Left renal cortex interstitium (tissue), 4 donors: ENCODE data around the gene ENPP1. TPM values are rescaled to one million over a fixed set of nuclear protein-coding genes. Genes with fewer than 3 reads are reported as not detected.
"Not testable (repeated sequence)": the region's sequence is repeated elsewhere in the genome, so short reads cannot be mapped to it uniquely, and the experiment has no call there.

Source experiments
- DNase-seq, 4 donors: peaks; one replicate each; pipeline ENCODE4 v3.0.0-alpha.2; 2013; ENCODE audit warnings: low read depth in 4 of 4, low spot score in 2 of 4, missing footprints in 1 of 4
- polyA plus RNA-seq, 4 donors: library from polyadenylated mRNA; unstranded; fragments of 120-200 nt; gene quantifications; one replicate each; pipeline ENCODE4 v1.2.1, GENCODE V29; 2013; ENCODE audit not compliant: insufficient read length in 4 of 4

The ENPP1 gene
- polyA plus RNA-seq, 4 donors = 18.3 to 27.7 (median 20.3) TPM

- no peak for DNase-seq
Measured at GRCh38 chr6:131861381-131861780, 53.6 kb downstream of the ENPP1 start.

- DNase-seq = no peak
Measured at GRCh38 chr6:131862476-131862875, 54.7 kb downstream of the ENPP1 start.

DNA sequence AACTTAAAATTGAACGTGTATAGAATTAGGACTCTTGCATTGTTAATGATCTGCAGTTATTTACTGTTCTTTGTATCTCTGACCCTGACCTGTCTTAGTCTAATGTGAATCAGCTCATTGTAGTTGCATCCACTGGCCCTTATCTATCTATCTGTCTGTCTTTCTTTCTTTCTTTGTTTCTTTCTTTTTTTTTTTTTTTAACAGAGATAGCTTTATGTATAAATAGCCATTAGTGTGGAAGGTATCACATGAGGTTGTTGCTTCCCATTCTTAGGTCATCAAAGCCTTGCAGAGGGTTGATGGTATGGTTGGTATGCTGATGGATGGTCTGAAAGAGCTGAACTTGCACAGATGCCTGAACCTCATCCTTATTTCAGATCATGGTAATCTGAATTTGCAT is 59.9 kb downstream of the ENPP1 start:
- DNase-seq = no peak

GRCh38 chr6:131868836-131869235 is 61.0 kb downstream of the ENPP1 start:
- no peak for DNase-seq

DNA sequence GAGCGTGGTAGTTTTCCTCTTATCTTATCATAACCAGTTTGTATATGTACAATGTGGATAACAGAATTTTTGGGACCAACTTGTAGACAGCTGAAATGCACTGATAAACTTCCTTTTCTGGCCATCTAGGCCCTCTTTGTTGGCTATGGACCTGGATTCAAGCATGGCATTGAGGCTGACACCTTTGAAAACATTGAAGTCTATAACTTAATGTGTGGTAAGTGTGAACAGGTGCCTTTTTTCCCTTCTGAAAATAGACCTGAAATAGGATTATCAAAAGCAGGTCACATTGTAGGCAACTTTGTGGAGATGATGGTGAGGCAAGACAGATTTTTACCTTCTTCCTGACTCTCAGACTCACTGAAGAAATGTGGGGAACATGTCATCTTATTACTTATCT is 67.8 kb downstream of the ENPP1 start:
- DNase-seq = no peak

DNA sequence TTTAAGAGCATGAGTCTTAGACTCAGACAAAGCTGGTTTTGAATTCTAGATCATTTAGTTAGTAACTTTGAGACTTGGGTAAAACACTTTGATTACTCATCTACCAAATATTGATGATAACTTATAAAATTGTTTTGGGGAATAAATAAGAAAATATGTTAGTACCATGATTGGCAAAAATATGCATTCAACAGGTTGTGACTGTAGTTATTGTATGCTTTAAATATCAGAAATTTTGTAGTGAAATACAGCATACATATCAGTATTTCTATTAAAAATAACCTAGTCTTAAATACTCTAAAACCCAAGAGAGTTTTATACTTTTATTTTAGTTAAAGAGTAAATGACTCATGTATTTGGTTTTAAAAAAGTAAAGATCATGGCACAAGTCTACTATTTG is 68.7 kb downstream of the ENPP1 start:
- DNase-seq = no peak

GRCh38 chr6:131877999-131878789 is 70.4 kb downstream of the ENPP1 start:
- DNase-seq = no peak

DNA sequence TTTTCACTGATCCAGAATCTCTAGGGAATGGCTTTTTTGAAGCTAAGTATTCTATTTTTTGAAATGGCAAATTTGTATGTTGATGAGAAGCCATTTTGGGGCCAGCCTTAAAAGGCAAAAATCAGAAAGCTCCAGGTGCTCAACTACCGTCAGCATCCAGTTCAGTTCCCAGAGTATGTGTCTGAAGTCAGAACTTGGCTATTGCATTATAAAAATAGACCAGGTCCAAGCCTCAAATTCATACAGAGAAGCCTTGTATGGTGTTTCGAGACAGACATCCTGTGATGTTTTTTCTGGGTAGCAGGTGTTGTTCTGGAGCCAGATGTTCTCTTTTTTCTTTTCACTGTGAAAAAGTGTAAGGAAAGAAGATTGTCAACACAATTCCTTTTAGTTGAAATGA is 75.2 kb downstream of the ENPP1 start:
- DNase-seq = no peak

- DNase-seq = no peak
Measured at GRCh38 chr6:131885237-131885636, 77.4 kb downstream of the ENPP1 start.

GRCh38 chr6:131886517-131886916 is 78.7 kb downstream of the ENPP1 start:
- no peak for DNase-seq

DNA sequence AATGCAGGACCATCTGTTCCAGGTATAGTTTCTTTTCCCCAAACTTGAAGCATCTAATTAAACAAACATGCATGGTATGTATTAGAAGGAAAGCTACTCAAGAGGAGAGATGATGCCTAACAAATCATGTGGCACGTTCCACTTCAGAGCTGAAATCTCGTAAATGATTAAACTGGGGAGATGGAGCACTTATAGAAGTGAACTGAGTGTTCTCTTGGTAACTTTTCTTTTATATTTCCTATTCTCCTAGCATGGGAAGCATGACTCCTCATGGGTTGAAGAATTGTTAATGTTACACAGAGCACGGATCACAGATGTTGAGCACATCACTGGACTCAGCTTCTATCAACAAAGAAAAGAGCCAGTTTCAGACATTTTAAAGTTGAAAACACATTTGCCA is 82.3 kb downstream of the ENPP1 start:
- DNase-seq = peak in 1 of 4 donors; percentile 28

DNA sequence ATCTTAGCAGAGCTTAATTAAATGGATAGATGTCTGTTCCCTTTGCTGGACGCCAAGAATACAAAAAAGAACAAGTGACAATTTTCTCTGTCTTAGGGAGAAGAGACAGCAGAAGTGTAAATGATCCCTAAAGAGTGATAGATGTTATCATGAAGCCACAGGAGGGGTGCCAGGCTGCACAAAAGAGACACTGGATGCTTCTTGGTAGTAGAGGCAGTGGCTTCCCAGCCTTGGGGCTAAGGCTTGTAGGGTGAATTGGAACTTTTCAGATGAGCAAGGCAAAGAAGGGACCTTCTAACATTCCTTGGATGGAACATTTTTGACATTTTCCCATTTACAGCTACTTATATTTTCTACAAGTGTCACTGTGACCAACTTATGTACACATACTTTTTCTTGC is 85.4 kb downstream of the ENPP1 start:
- no peak for DNase-seq

DNA sequence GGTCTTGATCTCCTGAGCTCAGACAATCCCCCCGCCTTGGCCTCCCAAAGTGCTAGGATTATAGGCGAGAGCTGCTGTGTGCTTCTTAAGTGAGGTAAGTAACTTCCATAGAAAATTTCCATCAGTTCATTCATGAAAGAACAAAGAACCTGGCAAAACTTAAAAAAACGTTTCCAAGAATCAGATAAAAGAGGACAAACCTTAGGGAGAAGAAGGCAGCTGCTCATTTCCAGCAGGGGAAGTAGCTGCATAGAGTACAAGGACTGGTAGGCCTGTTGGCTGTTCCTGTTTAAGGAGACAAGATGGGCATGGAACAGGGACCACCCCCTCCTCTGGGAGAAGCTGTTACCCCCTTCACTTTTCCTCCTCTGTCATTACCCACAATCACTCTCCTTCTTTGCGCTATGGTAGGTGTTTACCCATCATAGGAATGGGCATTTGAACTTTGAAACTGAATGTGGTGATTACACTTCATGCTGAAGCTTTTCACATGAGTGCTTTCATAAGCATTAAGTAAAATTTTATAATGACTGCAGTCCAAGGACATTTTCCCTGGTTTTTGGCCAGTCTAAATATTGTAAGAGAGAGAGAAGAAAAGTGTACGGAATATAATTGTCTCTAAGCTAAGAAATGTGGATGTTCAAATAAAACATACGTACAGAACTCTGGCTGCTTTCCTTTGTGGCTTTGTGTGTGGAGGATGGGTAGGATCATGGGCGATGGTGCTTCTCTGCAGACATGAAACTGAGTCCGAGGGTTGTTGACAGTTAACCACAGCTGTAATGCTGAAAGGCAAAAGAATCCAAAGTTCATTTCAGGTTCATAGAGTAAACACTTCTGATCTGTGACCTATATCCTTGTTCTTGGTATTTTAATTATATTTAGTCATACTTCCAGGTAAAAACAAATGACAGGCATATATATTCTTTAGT is 86.9 kb downstream of the ENPP1 start:
- peak in 1 of 4 donors; percentile 15 for DNase-seq

GRCh38 chr6:131897050-131897435 is 89.2 kb downstream of the ENPP1 start:
- no peak for DNase-seq

DNA sequence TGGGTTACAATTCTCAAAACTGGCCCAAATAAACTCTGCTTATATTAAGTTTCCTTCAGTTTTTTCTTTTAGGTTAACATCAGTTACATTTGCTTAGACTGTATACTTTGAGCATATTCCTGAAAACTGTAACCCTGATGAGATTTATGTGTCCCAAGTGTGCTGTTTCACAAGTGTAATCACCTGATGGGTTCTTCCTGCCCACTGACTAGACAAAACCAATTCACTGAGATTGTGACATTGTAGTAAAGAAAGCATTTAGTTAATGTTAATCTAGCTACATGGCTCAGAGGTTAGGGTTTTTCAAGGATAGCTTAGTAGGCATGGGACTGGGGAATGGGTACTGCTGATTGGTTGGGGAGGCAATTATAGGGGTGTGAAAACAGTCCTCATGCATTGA is 89.8 kb downstream of the ENPP1 start:
- no peak for DNase-seq

DNA sequence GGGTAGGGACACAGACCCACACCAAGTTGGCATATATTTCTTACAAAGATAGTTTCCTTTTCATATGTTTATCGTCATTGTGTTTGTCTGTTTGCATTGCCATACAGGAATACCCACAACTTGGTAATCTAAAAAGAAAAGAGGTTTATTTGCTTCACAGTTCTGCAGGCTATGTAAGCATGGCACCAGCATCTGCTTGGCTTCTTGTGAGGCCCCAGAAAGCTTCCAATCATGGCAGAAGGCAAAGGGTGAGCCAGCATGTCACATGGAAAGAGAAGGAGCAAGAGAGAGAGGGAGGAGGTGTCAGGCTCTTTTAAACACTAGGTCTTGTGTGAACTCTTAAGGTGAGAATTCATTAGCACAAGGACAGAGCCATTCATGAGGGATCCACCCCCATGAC is 90.9 kb downstream of the ENPP1 start:
- DNase-seq = no peak

DNA sequence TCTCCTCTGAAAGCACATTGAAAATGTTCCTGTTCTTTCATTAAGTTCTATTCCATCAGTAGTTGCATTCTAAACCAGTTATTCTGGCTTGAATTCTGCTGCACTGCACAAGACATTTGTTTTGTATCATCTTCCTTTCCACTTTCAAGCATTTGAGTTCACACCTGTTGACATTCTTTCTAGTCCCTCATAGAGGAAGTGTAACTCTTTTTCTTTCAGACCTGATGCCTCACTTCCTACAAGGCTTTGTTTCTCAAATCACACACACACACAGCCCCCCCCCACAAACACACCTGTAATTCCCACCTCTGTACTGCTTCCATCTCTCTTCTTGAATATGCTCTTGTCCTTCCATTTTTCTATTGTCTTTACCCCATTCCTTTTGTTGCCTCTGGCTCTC is 92.4 kb downstream of the ENPP1 start:
- no peak for DNase-seq

DNA sequence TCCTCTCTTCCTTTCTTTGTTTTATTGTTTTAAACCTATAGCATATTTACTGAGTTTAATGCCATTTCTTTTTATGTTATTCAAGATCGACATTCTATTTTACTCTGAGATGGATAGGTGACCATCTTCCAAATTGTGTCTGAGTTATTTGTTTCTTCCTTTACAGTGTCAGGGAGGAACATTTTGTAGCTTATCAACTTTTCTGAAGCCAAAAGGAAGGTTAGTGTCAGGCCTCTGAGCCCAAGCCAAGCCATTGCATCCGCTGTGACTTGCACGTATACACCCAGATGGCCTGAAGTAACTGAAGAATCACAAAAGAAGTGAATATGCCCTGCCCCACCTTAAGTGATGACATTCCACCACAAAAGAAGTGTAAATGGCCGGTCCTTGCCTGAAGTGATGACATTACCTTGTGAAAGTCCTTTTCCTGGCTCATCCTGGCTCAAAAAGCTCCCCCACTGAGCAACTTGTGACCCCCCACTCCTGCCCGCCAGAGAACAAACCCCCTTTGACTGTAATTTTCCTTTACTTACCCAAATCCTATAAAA is 93.6 kb downstream of the ENPP1 start:
- DNase-seq = not testable (repeated sequence)

GRCh38 chr6:131903734-131904133 is 95.9 kb downstream of the ENPP1 start:
- DNase-seq = not testable (repeated sequence)

- not testable (repeated sequence) for DNase-seq
Measured at GRCh38 chr6:131908787-131909186, 101.0 kb downstream of the ENPP1 start.
